HG03439 (cell line): ENCODE data around the gene PTGR3.
"Not testable (repeated sequence)": the region's sequence is repeated elsewhere in the genome, so short reads cannot be mapped to it uniquely, and the experiment has no call there.

Experiments
- ATAC-seq: cut with Tn5 transposase; IDR thresholded peaks from one replicate; pipeline ENCODE4 v1.9.1; 2021; ENCODE audit warnings: mild to moderate bottlenecking, moderate library complexity; ENCODE audit not compliant: unreplicated experiment

PTGR3 gene

DNA sequence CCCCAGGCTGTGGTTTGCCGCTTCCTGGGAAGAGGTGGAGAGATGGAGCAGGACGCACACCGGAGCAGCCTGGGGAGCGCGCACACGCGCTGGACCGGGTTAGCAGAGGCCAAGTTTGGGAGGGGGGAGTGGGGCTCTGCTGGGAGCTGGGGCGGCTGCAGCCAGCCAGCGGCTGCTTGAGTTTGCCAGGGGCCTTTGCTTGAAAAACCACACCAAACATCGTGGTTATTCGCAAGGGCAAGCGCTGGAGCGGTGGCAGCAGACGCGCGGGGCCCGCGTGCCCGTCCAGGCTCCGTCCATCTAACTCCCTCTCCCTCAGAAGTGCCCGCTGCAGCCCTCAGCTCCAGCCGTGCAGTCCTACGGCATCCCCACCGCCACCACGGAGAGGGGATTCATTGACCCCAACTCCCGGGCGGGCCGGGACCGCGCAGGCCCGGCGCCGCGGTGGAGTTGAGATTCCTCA lies 4.6 kb downstream of the PTGR3 start:
- no peak for ATAC-seq

DNA sequence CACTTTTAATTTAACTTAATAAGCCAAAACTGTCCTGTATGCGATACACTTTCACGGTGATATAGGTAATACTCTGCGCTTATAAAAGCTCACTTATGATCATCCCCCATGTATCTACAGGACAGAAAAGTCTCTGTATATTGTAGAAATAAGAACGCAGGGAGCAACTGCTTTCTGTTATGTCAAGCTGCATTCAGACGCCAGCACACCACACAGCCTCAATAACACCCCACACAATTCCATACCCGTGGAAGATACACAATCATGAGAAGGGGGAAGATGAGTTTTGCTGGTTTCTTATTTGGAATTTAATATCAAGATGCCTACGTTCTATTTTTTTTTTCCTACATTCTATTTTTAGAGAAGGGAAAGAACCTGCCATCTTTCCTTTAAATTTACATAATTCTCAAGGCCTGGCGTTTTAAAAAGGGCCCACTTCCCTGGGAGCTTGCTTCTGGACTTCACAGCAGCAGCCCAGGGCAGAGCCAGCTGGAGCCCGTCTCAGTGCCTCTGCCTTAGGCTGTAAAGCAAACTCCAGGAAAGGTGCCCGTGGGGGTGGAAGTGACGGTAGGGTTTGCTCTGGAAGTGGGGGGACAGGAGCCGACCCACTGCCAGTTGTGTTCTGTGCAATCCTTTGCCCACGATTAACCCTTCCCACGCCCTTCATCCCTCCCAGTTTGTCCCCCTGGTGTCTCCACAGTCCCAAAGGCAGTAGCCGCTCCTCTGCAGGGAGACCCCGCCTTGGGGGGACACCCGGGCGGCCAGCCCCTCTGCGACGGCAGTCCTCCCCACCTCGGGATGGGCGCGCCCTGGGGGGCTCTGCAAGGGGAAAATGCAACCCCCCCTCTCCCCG lies 5.3 kb downstream of the PTGR3 start:
- ATAC-seq, result no peak

DNA sequence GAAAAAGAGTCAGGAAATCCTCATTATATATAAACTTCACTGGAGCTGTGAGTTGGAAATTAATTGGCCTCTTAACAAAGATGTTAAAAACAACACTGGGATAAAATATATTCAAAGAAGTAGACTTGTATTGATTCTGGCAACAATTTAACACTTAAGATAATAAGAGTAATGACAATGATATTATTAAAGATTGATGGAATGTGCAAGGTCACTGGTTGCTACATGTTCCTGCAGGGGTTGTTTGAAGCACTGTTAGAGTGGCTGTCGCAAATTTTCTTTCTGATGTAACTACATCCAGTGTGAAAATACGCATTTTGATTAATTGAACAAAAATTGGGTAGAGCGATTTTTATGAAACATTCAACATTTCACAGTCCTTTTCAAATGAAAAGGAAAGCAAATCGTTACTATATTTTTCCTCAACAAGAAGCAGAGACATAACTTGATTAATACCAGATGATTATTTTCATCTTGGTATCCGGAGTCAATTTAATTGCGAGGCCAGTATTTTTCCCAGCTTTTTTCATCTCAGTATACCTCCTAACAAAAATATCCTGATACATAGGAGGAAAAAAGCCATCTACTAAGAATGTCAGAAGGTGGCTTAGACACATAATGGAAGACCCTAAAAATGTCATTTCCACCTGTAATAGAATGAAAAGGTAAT lies 6.1 kb downstream of the PTGR3 start:
- no peak for ATAC-seq

DNA sequence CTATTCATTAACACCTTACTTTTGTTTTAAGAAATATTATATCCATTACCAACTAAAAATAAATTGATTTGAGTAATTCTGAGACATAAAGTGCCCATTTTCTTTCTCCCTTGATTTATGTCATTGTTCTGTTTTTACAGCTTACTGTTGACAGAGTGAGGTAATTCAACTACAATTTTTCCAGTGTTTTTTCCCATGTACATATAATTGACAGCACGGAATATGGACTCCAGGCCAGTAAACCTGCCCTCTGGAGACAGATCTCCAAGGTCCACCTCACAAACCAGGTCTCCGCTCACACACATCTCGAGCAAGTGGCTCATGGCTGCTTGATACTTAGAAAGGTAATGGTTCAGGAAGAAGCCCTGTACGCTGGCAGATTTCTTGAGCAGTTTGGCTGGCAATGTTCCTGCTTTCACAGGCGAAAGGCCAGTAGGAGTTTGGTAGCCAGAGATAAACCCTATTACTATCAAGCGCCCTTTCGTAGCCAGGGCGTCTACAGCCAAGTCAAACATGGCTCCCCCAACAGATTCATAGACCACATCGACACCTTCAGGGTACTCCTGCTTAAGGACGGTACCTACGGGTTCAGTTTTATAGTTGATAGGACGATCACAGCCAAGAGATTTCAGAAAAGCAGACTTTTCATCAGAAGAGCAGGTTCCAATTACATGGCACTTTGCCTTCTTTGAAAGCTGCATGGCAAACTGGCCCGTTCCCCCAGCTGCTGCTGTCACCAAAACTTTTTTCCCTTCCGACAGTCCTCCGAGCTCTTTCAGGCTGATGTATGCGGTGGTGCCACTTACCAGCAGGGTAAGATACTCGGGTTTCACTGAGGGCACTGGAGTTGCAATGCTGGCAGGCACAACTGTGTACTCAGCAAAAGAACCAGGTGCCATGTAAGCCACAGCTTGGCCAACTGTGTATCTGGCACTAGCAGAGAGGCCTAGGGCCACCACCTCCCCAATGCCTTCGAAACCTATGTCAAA lies 7.4 kb downstream of the PTGR3 start:
- no peak for ATAC-seq

DNA sequence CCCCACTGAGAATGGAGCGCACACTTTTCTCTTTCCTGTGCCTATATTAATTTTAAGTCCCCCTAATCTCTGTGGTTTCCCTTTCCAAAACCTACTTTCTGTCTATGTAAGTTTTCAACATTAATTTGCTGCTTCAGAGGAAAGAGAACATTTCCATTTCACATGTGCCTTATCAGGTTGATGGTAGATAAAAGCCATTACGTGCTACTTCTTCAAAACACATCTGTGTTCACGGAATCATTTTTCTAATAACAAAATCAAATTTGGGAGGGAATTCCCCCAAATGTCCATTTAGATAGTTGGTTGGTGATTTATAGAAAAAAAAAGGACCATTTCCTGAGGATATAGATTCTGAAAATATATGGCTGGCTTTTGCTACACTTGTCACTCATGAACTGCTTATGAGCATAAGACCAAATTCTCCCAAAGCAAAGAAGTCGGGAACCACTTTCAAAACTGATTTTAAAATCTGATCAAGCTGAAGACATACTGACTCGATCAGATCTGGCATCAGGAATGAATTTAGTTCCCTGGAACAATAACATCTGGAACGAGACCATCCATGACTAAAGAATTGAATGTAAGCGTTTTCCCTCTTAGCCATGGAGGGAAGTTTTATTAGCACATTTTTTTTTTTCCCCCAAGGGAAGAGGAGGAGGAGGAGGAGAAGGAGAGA lies 8.2 kb downstream of the PTGR3 start:
- no peak for ATAC-seq

DNA sequence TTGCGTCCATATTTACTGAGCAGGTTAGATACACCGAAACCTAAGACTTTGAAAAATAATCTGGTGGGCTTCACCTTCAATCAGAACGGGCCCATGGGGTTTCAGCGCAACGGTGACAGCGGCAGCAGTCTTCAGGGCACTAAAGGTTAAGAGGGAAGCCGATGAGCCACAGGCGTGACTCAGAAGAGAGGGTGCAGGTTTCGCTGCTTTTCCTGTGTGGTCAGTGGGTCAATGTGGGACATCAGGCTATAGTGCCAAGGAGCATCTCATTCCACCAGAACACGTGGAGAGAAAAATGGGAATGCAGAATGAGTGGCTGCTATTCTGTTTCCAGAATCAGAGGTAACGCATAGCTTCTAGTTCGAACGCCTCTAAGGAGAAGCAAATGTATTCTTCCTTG lies 8.9 kb downstream of the PTGR3 start:
- ATAC-seq, result no peak

DNA sequence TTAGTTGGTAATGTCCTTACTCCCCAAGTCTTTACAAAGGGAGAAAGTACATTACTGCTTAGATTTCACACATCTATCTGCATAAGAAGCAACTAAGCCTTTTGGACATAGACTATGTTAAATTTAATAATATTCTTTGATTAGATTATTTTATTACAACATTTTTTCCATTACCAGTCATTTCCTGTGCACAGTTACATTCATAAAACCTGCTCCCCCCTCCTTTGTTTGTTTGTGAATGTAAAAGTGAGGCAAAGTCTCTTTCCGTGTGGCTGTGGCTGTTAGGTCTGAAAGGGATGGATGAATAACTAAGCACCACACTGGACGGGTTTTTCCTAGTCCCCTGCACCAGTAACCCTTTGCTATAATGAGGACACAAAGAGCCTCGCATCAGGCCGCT lies 9.6 kb downstream of the PTGR3 start:
- ATAC-seq, result no peak

DNA sequence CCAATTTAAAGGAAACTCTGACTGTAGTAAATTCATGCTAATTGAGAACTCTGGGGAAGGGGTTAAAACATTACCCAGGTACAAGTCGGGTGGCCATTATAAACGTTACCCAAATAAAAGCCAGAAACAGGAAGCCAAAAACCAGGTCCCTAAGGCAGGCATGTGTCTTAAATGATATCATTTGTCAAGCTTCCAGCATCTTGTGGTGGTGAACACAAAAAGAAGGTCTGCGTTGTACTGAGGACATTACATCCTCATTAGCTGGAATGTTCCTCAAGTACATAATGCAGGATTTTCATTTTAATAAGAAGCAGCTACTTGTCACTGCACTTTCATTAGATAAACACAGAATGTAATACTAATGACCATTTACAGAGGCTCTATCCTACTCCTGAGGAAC lies 10.9 kb downstream of the PTGR3 start:
- ATAC-seq, result no peak

DNA sequence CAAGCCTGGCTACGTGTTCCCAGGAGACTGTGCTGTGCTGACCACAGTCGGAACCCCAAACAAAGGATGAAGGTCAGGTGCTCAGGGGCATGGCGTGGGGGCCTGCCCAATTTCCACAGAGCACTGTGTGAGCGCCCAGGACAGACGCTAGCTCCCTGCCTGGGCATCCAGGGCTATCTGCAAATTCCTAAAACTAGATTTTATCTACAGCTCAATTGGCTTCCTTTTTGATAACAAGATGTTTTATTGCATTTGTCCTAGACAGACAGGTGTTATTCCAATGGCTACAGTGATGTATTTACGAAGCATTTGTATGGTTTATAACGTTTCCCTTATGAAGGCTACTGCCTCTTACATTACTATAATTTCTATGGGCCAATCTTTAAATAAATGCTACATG lies 16.0 kb downstream of the PTGR3 start:
- ATAC-seq, result no peak

DNA sequence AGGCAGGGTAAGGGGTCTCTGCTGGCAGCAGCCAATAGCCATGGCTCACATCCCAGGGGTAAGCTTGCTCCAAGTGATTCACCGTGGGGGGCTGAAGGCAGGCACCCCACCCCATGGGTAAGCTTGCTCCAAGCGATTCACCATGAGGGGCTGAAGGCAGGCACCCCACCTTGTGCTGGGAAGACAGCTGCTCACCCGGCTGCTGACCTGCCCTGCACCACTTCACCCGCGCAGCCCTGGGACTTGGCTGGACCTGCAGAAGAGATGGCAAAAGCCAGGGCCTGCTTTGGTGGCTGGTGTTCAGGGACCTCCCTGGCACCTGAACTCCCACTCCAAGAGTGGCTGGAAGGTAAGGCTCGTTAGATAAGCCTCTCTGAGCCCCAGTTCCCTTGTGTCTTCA lies 19.2 kb downstream of the PTGR3 start:
- ATAC-seq, result no peak

DNA sequence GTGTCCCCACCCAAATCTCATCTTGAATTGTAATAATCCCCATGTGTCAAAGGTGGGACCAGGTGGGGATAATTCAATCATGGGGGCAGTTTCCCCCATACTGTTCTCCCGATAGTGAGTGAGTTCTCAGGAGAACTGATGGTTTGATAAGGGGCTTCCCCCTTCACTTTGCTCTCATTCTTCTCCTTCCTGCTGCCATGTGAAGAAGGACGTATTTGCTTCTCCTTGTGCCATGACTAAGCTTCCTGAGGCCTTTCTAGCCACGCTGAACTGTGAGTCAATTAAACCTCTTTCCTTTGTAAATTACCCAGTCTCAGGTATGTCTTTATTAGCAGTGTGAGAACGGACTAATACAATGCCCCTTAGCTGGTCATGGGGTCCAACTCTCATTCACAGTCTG lies 21.2 kb downstream of the PTGR3 start:
- not testable (repeated sequence) for ATAC-seq

DNA sequence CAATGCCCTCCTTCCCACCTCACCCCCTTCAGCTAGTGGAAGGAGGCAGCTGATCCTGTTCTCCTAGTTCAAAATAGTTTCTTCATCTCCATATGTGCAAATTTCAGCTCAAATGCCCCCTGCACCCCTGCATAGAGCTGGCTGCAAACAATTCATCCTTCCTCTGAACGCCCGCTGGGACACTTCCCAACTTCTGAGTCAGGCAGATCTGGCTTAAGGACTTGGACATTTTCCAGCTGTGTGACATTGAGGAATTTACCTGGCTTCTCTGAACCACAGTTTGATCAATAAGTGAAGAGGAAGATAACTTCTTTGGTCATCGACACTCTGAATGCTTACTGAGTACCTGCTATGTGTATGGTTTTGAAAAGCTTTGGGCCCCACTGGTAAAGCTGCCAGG lies 23.5 kb downstream of the PTGR3 start:
- ATAC-seq, result no peak

DNA sequence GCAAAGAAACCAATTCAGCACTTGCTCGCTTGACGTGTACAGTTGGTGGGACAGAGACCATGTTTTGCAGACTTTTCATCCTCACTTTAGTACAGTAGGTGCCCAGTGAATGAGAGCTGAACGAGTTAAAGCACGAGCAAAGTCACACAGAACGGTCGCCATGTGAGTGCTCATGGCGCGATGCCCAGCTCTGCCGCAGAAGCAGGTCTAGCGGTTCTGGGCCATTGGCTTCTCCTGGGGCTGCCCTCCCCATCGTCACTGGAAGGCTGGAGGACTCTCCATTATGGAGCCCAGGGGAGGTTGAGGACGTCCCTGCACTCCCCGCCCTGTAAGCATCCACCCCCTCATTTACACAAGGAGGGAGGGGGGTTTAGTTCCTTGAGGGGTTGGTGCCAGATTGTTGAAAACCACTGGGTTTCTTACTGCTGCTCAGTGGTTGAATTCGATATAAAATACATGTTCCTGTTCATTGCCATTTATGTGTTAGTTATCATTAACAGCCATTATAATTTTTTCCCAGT lies 24.9 kb downstream of the PTGR3 start:
- no peak for ATAC-seq

DNA sequence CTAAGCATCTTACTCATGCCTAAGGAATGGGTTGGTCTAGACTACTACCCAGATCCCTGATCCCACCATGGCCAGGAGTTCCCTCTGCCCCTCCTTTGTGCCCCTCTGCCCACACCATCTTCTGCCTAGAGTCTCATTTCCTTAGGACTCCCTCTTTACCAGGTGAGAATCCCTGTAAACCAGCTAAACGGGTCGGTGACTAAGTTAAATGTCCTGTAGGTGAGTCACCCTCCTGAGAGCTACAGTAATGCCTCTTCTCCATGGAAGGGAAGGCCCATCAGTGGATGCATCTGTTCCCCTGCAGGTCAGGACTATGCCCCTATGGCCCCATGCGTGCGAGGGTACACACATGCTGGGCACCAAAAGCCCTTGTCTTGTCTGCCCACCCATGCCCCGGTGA lies 25.4 kb downstream of the PTGR3 start:
- no peak for ATAC-seq

DNA sequence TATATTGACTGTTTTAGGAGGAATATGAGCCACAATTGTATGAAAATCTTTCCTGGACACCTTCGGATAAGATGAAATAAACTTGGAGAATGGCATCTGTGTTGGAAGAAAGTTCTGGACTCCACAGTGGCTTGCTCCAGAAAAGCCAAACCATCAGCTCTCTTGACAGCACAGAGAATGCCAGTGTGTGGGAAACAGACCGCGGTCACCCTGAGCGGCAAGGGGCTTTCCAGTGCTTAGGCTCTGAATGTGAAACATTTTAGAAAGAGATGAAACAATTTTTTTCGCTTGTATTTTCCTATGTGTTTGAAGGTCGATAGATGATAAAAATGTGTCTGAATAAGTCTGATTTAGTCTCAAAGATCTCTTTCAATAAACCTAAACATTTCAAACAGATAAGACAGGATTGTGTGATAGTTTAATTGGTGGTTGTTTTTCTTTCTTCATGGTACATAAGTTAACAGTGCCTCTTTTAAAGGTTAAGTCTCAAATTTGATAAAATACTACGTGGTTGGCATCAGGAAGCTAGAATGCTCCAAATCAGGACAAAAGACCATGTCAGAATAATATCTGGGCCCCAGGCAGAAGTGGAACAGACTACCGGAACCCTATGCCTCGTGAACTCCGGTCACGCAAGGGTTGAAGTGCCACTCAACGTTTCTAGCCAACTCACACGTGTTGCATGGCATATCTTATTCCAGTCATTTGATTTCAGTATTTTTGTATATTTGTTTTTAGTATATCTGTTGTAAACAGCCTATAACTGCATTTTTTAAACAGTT lies 28.9 kb downstream of the PTGR3 start:
- no peak for ATAC-seq

DNA sequence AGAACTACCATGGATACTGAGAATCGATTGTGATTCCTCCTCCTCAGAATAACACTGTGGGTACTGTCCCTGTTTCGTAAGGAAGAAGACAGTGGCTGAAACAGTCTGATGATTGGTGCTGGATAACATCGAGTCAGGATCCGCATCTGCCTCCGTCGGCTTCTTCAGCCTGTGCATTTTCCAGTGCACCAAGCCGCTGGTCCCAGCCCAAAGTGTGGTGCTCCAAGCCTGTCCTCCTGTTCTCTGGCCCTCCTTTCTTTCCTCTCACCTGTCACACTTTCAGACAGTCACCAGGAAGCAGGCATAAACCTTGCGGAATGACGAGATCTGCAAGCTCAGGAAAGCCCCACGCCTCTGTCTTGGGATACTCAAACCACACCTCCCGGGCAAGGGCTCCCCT lies 30.6 kb downstream of the PTGR3 start:
- no peak for ATAC-seq

DNA sequence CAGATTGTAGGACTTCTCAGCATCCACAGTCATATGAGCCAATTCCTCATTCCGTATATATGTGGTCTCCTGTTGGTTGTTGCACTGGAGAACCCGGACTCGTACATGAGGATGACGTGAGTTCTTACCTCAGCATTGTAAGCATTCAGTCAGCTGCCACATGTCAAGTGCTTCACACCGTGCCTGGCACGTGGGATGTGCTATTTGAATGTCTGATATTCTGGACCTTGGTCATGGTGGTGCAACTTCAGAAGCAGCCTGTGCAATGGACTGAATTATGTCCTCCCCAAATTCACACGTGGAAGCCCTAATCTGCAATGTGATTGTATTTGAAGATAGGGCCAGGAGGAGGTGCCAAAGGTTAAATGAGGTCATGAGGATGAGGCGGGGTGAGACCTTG lies 32.1 kb downstream of the PTGR3 start:
- ATAC-seq, result no peak

DNA sequence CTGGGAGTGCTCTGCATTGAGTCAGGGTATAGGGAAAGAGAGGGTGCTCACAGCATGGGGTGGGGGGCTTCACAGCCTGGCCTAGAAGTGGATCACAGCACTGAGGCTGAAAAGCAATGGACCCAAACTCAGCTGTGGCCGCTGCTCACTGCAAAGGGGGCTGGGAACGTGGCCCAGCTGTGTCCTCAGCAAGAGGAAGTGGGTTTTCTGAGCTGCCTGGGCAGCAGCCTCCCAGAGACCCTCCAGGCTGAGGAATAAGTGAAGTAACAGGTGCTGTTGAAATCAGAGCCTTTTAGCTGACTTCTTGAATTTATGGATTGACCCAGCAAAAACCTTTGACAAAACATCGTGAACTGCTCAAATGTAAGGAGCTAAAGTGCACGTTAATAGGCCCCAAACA lies 35.2 kb downstream of the PTGR3 start:
- ATAC-seq, result no peak

DNA sequence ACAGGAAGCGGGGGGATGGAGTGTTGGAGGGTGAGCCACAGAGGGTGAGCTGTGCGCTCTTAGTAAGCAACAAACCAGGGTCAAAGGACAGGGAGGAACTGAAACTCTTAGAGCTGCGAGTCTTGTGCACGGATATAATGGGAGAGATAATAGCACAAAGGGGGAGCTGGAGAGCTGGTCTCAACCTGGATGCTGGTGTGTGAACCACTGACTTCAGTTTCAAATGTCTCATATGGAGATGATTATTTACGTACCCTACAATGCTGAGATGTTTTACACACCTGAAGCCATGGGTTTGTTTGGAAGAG lies 35.9 kb downstream of the PTGR3 start:
- peak; percentile 96 for ATAC-seq
